MG63 (cell line): ENCODE results near the gene METTL24. TPM values are rescaled to one million over a fixed set of nuclear protein-coding genes. Genes with fewer than 3 reads are reported as not detected.

Experiments
- DNase-seq: peaks from one replicate; pipeline ENCODE4 v3.0.0-alpha.2; 2020
- H3K27me3 ChIP-seq: fragments of 250-450 bp; sonication (Bioruptor Pico); 2 replicates; pipeline ENCODE4 v1.5.1; 2020; ENCODE audit warnings: mild to moderate bottlenecking, moderate library complexity
- H3K36me3 ChIP-seq: fragments of 250-450 bp; sonication (Bioruptor Pico); 2 replicates; pipeline ENCODE4 v1.5.1; 2020; ENCODE audit warnings: mild to moderate bottlenecking, moderate library complexity
- H3K4me3 ChIP-seq: fragments of 250-450 bp; sonication (Bioruptor Pico); 2 replicates; pipeline ENCODE4 v1.5.1; 2020; ENCODE audit warnings: mild to moderate bottlenecking, moderate library complexity
- H3K9me3 ChIP-seq: fragments of 250-450 bp; sonication (Bioruptor Pico); 2 replicates; pipeline ENCODE4 v1.5.1; 2020; ENCODE audit warnings: mild to moderate bottlenecking, moderate library complexity
- total RNA-seq: library from RNA; depleted of rRNA; stranded (reverse); fragments of >200 nt; shearing (Covaris generic); gene quantifications from 2 replicates; pipeline ENCODE4 v1.2.3, GENCODE V29; 2014; ENCODE audit warnings: low replicate concordance; rRNA removed

The METTL24 gene
- total RNA-seq, result not detected in 2 replicates

DNA sequence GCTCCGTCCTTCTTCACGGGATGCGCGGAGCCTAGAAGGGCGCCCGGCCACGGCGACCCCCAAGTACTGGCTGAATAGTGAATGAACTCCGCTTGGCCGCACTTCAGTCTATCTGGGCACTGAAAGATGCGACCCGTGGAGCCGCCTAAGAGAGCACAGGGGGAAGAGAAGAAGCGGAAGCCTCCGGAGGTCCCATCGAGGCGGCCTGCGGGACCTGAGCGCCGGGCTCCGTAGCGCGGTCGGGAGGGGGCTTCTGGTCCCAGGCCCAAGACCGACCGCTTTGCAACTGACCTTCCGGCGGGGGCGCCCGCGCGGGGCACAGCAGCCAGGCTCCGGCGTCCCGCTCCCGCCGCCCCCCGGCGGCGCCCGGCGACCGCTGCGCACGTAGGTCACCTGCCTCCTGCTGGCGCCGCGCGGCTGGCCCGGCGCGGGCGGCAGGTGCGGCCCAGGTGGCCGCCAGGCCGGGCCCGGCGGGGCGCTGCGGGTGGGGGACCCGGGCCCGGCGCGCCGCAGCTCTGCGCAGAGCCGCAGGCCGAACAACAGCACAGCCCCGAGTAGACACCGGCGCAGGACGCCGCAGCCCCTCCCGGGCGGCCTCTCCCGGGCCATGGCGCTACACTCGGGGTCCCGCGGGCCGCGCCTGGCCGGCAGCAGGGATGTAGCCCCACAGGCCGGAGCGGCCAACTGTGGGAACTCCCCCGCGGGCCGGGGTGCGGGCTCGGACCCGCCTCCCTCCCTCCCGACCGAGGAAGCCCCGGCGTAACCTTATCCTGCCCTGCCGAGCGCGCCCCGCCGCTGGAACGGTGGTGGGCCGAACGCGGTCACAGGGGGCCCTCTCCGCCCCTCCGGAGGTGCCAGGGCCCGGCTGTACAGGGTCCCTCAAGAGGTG lies at the start of gene METTL24:
TSS of gene METTL24 (minus strand) at position 686 of the 889 bp plus-strand sequence. CDS start at position 609, 77 bp downstream.
- Histone ChIP-seq H3K4me3 (peak within 1 kb of the TSS; percentile 25), H3K36me3 (no peaks in the 10 kb centered on the region), H3K27me3 (peaks cover 17% of the 10 kb centered on the region), H3K9me3 (no peaks in the 10 kb centered on the region)
- peak; percentile 4 for DNase-seq

GRCh38 chr6:110404607-110405006 lies 46.5 kb upstream of the METTL24 start:
- no peak for DNase-seq
- no peaks in the 10 kb centered on the region for H3K27me3 ChIP-seq

GRCh38 chr6:110401585-110402176 lies 43.5 kb upstream of the METTL24 start:
- Histone ChIP-seq H3K4me3 (no peak overlapping the region), H3K36me3 (no peaks in the 10 kb centered on the region)
- DNase-seq, result no peak

More at GRCh38 chr6:110404607-110405006, 46.5 kb upstream of the METTL24 start:
- Histone ChIP-seq H3K9me3 (no peaks in the 10 kb centered on the region), H3K4me3 (no peak overlapping the region), H3K36me3 (no peaks in the 10 kb centered on the region)

GRCh38 chr6:110400208-110400607 lies 42.1 kb upstream of the METTL24 start:
- Histone ChIP-seq H3K27me3 (no peaks in the 10 kb centered on the region), H3K36me3 (no peaks in the 10 kb centered on the region), H3K4me3 (no peak overlapping the region), H3K9me3 (no peaks in the 10 kb centered on the region)
- no peak for DNase-seq

More at GRCh38 chr6:110401585-110402176, 43.5 kb upstream of the METTL24 start:
- H3K27me3 ChIP-seq, result no peaks in the 10 kb centered on the region
- H3K9me3 ChIP-seq, result no peaks in the 10 kb centered on the region

DNA sequence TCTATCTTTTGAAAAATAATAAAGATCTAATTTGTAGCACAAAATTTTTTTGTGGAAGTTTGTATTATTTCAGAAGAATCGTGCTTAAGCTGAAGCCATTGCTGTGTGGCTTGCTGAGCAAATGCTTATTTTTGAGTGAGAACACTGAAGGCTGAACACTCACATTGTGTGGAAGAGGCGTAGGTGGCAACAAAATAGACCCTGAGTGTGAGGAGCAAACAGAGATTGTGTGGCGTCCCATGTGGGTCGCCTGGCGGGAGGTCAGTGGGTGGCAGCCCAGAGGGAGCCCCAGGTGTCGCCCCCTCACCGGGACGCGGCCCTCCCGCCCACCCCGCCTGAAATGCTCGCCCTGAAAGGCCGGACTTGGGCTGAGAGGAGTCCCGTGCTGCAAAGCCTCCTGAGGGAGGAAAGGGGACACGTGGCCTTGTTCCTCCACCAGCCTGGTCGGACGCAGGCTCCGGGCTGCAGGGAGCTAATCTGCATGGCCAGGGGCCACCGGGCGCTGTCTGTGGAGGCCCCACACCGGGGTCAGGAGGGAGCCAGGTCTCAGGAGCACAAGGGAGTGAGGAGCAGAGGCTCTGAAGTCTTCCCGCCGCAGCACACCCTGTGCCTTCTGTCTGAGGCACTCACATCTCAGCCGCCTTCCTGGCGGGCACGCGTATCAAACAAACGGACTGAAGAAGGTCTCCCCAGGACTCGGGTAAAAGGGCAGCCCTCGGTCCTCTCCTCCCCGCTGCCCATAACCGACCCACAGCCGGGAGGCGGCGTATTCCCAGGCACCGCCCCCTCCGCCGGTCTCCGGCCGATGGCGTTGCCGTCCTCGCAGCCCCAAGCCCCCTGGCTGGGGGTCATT lies 41.3 kb upstream of the METTL24 start:
- Histone ChIP-seq H3K27me3 (no peaks in the 10 kb centered on the region), H3K36me3 (no peaks in the 10 kb centered on the region), H3K9me3 (no peaks in the 10 kb centered on the region), H3K4me3 (no peak overlapping the region)
- DNase-seq, result no peak

DNA sequence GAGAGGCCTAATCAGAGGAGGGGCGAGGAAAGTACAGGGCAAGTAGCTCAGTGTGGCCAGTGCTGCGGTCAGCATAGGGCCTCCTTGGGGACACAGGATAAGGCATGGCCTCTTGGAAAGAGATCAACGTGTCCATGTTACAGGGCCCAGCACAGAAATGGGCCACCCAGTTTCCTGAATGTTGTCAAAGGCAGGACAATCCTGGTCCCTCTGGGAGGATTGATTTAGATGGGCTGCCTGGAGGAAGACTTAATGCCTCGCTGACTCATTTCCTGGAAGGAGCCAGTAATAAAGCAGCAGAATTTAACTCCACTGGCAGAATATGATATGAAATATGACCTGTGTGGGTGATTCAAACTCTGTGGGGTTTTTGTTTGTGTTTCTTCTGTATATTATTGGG lies 40.6 kb upstream of the METTL24 start:
- DNase-seq, result peak; percentile 23
- H3K36me3 ChIP-seq, result no peaks in the 10 kb centered on the region
- no peaks in the 10 kb centered on the region for H3K27me3 ChIP-seq
- no peak overlapping the region for H3K4me3 ChIP-seq
- H3K9me3 ChIP-seq, result no peaks in the 10 kb centered on the region

GRCh38 chr6:110395221-110395620 lies 37.1 kb upstream of the METTL24 start:
- no peaks in the 10 kb centered on the region for H3K27me3 ChIP-seq
- H3K9me3 ChIP-seq, result no peaks in the 10 kb centered on the region
- H3K36me3 ChIP-seq, result no peaks in the 10 kb centered on the region
- DNase-seq, result no peak
- H3K4me3 ChIP-seq, result no peak overlapping the region

GRCh38 chr6:110394409-110394808 lies 36.3 kb upstream of the METTL24 start:
- DNase-seq, result no peak
- Histone ChIP-seq H3K36me3 (no peaks in the 10 kb centered on the region), H3K4me3 (no peak overlapping the region), H3K9me3 (no peaks in the 10 kb centered on the region), H3K27me3 (no peaks in the 10 kb centered on the region)

- no peak overlapping the region for H3K4me3 ChIP-seq
- H3K27me3 ChIP-seq, result no peaks in the 10 kb centered on the region
- no peaks in the 10 kb centered on the region for H3K36me3 ChIP-seq
- H3K9me3 ChIP-seq, result no peaks in the 10 kb centered on the region
- no peak for DNase-seq
Observed at GRCh38 chr6:110392727-110393126, 34.6 kb upstream of the METTL24 start.

DNA sequence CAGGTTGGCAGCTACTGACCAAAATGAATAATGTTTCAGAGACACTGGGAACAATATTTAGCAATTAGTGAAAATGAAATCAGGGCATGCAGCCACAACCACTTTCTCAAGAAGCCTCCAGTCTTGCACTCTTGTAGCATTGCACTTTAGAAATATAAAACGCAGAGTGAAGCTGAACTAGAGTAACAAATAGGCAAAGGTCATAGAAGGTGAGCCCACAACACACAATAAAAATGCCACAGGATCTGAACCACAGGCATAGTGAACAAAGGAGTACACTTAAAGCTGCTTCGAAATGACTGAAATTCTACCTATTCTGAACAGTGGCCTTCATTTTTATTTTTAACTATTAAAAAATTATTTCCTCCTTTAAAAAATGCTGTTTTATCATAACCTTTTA lies 32.3 kb upstream of the METTL24 start:
- Histone ChIP-seq H3K36me3 (no peaks in the 10 kb centered on the region), H3K27me3 (no peaks in the 10 kb centered on the region), H3K9me3 (no peaks in the 10 kb centered on the region), H3K4me3 (no peak overlapping the region)
- DNase-seq, result no peak

GRCh38 chr6:110389689-110390382 lies 31.7 kb upstream of the METTL24 start:
- no peaks in the 10 kb centered on the region for H3K36me3 ChIP-seq
- DNase-seq, result no peak
- H3K27me3 ChIP-seq, result no peaks in the 10 kb centered on the region
- no peaks in the 10 kb centered on the region for H3K9me3 ChIP-seq
- no peak overlapping the region for H3K4me3 ChIP-seq

GRCh38 chr6:110387986-110388385 lies 29.8 kb upstream of the METTL24 start:
- H3K27me3 ChIP-seq, result no peaks in the 10 kb centered on the region
- no peak for DNase-seq
- no peaks in the 10 kb centered on the region for H3K36me3 ChIP-seq
- H3K9me3 ChIP-seq, result no peaks in the 10 kb centered on the region
- H3K4me3 ChIP-seq, result no peak overlapping the region

DNA sequence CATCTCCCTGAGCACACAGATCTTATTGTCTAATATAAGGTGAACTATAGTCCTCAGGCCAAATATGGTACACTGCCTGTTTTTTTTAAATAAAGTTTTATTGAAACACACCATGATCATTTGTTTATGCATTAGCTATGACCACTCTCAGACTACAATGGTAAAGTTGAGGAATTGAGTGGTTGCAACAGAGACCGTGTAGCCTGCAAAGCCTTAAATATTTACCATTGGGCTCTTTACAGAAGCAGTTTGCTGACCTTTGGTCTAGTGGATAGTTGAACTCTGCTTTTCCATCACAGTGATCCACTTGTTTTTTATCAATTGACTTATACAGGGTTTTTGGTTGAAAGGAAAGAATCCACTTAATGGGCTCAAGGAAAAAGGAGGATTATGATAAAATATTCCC lies 27.3 kb upstream of the METTL24 start:
- Histone ChIP-seq H3K27me3 (no peaks in the 10 kb centered on the region), H3K9me3 (no peaks in the 10 kb centered on the region), H3K4me3 (no peak overlapping the region), H3K36me3 (no peaks in the 10 kb centered on the region)
- DNase-seq, result no peak

GRCh38 chr6:110378552-110378951 lies 20.4 kb upstream of the METTL24 start:
- DNase-seq, result no peak
- no peak overlapping the region for H3K4me3 ChIP-seq
- no peaks in the 10 kb centered on the region for H3K27me3 ChIP-seq
- H3K9me3 ChIP-seq, result no peaks in the 10 kb centered on the region
- no peaks in the 10 kb centered on the region for H3K36me3 ChIP-seq

DNA sequence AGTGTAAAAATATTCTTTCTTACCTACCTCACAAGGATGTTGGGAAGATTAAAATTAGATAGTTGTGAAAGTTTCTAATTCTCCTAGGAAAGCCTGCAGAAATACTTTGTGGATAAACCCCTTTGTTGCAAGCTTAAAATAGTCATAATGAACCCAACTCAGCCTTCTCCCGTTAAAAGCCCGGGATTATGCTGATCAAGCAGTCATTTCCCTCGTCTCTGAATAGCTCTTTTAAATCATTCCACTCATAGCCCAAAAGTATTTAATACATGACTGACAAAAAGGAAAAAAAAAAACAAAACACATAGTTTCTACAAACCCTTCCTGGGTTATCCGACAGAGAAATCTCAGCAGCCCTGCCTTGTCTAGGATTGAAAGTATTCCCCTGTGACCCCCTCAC lies 10.9 kb upstream of the METTL24 start:
- Histone ChIP-seq H3K4me3 (no peak overlapping the region), H3K36me3 (no peaks in the 10 kb centered on the region), H3K9me3 (no peaks in the 10 kb centered on the region), H3K27me3 (peaks cover 11% of the 10 kb centered on the region)
- no peak for DNase-seq

GRCh38 chr6:110368284-110368683 lies 10.1 kb upstream of the METTL24 start:
- H3K27me3 ChIP-seq, result peaks cover 11% of the 10 kb centered on the region
- no peak for DNase-seq
- no peaks in the 10 kb centered on the region for H3K9me3 ChIP-seq
- H3K36me3 ChIP-seq, result no peaks in the 10 kb centered on the region
- H3K4me3 ChIP-seq, result no peak overlapping the region
